HG03469 (cell line): Measurements from ENCODE around the gene ALK.

ENCODE experiments used
- ATAC-seq: cut with Tn5 transposase; IDR thresholded peaks from one replicate; pipeline ENCODE4 v1.9.1; 2021; ENCODE audit warnings: mild to moderate bottlenecking, moderate library complexity, moderate number of reproducible peaks; ENCODE audit not compliant: unreplicated experiment

The ALK gene

GRCh38 chr2:29723255-29724001, 198.0 kb downstream of the ALK start:
- ATAC-seq: peak; percentile 67

DNA sequence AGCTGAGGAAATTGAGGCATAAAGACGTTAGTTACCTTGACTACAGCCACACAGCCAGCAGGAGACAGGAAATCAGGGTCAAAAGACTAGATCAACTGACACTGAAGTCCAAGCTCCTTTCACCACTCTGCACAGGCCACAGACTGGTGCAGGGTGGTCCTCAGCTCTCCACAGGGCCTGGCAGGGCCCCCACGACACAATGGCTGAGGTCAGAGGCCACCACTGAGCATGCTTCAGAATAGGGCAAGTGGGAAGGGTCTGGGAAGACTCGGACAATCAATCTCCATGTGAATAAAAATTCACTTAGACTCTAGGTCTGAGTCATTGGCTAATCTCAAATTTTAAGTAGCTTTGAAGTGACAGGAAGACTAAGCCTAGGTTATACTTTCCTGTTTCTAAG, 201.7 kb downstream of the ALK start:
- no peak for ATAC-seq

- no peak for ATAC-seq
Measured at GRCh38 chr2:29718076-29718686, 203.2 kb downstream of the ALK start.

DNA sequence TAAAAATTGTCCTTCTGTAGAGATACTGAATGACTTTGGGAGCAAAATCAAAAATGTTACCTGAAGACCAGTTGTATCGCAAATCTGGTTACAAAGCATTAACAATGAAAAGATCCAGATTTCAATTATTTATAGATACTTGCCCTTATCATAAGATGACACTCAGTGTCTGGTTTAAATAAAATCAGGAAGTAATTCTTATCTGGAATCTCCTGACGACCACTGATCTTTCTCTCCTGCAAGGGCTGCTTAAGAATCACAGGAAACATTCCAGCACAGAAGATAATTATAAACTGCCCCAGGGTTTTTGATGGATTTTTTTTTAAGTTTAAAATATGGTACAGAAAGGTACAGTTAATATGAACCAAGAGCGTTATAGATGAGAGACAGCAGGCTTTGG, 205.7 kb downstream of the ALK start:
- ATAC-seq: no peak

DNA sequence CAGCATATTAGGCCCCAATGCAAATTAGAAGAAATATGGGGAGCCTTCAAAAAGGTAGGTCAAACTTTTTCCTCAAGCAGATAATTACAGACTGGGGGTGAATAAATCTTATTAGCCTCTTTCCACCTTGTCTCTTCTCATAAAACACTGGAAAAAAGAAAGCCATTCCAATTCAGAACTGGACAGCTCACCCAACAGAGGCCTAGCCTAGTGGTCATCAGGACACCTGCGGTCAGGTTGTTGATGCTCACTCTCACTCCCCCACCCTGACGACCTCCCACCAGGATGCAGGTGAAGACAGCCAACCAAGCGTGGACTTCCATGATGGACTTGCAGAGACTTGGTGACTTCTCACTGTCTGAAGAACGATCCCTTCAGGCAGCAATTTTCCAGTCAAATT, 207.1 kb downstream of the ALK start:
- no peak for ATAC-seq

DNA sequence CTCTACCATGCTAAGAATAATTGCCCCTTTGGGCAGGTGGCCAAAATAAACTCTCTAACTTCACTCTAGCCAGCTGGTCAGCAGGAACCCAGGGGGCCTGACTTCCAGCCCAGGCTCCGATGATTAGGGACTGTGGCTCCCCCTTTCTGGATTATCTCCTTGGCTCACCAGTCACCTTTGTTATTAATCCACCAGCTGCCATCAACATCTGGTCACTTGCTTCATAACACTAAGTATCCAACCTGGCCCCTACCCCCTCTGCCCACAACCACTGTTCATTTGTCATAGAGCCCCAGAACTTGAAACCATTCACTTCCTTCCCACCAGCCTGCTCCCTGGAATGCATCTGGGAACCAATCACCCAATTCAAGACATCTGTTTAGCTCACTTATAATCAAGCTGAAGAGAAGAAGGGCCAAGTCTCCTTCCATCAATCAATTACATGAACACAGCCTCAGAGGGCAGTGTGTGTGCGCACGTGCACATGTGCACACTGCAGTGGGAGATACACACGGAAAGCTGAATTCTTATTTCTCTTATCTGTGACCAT, 215.1 kb downstream of the ALK start:
- no peak for ATAC-seq

DNA sequence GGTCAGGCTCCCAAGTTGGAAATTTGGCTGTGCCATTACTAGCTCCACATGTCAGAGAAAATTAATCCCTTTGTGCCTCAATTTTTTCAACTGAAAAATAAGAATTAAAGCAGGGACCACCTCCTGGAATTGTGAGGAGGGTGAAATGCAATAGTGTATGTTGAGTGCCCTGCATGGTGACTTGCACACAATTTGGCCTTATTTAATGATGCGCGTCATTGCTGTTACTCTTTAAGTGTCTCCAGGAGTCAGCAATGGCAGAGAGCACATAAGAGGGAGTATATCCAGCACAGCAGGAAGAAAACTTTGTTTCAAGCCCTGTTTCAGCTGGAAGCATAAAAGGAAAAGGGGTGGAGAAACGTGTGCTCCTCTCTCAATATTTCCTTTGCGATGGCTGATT, 215.8 kb downstream of the ALK start:
- no peak for ATAC-seq

DNA sequence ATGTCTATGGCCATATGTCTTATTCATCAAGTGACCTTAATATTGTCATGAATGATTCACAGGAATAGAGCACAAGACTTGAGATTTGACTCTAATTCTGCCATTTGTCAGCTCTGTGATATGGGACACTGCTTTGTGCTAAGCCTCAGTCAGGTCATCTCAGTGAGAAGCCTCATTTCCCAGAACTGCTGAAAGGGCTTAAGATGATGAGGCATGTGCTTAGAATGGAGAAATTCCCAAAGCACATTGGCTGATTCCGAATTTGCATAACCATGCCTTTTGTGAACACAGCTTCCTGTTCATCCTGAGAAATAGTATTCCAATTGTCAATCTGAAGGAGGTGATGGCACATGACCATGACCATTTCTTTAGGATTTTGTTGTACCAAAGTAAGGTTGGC, 218.1 kb downstream of the ALK start:
- no peak for ATAC-seq

DNA sequence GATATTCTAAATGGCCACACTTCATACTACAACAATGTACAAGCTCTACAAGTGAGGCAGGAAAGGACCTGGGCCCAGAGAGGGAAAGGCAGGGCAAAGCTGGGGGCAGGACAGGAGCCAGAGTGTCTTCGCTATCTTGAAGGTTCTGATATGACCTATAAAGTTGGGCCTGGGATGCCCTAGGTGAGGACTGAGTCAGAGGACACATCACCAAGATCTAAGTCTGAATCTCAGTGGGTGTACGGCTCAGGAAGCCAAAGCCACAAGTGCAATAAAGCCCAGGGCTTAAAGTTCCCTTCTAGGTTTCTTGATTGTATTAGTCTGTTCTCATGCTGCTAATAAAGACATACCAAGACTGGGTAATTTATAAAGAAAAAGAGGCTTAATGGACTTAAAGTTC, 219.1 kb downstream of the ALK start:
- no peak for ATAC-seq

DNA sequence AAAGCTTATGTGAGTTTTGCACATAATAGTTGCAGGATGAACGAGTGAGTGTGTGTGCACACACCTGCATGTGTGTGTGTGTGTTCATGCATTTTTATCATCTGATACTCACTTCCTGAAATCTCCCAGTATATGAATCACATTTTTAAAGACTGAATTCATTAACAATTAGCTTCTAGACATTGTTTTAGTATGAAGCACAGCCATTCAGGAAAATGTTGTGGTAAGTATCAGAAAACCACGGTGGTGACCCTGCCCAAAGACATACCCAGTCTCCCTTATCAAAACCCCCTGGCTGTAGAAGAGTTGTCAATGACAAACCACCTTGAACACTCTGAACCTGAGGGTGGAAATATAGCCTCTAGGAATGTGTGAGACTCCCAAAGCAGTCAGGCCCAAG, 220.8 kb downstream of the ALK start:
- no peak for ATAC-seq

GRCh38 chr2:29699045-29699444, 222.3 kb downstream of the ALK start:
- no peak for ATAC-seq

GRCh38 chr2:29698216-29698615, 223.2 kb downstream of the ALK start:
- no peak for ATAC-seq

- ATAC-seq: no peak
Measured at GRCh38 chr2:29697715-29698114, 223.7 kb downstream of the ALK start.

DNA sequence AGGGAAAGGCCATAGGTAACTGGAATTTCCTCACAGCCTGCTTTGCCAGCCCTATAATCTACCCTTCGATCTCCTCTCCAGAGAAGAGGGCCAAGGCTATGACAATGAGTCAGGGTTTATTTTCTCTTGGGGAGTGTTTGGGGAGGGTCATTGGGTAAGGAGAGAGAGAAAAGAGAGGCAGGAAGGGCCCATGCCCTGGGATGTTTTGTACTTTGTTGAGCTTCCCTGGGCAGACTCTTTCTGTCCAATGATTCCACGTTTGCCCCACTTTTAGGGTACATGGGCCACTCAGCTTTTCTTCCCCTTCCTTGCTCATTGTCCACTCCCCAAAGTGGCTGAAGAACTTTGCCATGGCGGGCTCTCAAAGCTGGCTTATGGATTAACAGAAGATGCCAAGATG, 224.2 kb downstream of the ALK start:
- no peak for ATAC-seq

DNA sequence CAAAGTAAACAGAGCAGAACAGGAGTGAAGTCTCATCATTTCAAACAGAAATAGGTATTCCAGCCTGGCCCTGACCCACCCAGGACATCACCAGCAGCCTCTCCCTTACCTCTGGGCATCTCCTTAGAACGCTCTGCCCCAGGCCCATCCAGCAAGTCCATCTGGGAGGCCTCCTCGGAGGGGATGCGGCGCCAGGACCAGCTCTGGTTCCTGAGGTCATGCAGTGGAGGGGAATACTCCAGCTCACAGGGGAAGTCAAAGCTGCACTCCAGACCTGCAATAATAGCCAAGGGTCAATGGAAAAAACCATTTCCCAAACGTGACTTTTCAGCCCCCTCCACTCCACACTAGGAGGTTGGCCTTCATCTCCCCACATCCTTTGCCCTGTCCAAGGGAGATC, 226.6 kb downstream of the ALK start:
- no peak for ATAC-seq

GRCh38 chr2:29691391-29691950, 229.9 kb downstream of the ALK start:
- ATAC-seq: no peak

GRCh38 chr2:29689666-29690065, 231.7 kb downstream of the ALK start:
- no peak for ATAC-seq

GRCh38 chr2:29688429-29688828, 233.0 kb downstream of the ALK start:
- ATAC-seq: no peak

DNA sequence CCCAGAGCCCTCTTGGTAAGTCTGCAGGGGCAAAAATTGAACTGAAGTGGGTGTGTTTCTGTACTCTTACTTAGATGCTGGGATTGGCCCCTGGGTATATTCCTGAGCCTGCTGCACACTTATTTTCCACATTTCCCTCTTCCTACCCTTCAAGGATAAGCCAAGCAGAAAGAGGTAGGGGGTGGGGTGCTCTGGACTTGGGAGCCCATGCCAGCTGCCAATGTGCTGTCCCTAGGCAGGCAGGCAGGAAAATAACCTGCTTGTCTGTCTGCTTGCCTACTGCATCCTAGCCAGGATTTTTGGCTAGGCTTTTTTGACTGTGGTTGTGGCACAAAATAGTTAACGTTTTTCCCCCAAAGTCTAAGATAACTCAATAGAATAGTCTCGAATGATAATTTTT, 234.3 kb downstream of the ALK start:
- ATAC-seq: no peak

DNA sequence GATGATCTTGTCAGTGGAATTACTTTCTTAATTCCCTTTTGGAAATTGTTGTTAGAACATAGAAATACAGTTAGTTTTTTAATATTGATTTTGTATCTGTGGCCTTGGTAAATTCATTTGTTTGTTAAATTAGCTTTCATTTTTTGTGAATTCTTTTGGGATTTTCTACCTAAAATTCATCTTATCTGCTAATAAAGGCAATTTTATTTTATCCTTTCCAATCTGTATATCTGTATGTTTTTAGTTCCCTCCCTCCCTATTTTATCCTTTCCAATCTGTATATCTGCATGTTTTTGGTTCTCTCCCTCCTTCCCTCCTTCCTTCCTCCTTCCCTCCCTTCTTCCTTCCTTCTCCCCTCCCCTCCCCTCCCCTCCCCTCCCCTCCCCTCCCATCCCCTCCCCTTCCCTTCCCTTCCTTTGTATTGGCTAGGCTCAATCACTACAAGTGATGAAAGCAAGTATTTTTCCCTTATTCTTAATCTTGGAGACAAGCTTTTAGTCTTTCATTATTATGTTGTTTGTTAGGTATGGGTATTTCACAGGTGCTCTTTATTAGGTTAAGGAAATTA, 244.4 kb downstream of the ALK start:
- no peak for ATAC-seq

DNA sequence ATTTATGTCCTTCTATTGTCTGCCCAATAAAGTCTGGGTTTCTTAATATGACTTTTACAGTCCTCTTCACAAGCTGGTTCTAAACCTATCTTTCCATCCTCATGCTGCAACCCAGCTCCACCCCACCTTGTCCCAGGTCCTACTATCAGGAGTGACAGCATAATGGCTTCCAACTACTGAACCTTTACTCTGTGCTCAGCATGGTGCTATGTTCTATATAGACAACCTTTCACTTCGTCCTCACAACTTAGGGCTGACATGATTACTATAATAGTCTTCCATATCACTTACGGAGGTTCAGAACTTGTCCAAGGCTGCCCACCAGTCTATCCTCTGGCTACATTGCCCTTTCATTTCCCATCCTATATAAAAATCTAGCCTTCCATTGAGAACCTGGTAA, 256.8 kb downstream of the ALK start:
- ATAC-seq: no peak

DNA sequence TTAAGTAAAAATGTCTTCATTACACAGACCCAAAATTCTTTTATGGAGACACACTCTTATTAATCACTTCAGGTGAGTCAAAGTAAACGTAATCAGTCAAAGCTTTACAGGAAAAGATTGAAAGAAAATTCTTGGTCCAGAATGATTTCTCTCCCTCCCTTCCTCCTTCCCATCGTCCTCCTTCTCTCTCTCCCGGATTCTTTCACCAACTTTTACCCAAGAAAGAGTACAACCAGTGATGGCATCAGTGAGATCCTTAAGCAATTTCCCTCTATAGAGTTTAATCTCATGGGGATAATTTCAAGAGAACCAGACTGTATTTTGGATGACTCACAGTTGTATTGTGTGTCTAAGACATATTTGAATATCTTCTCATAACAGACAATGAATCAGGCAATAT, 258.1 kb downstream of the ALK start:
- ATAC-seq: no peak
